Body of pancreas (tissue), 4 donors: Measurements from ENCODE around the gene SBK1.

Experiments
- POLR2A ChIP-seq, 3 donors: fragments of 450-650 bp; IDR thresholded peaks; one replicate each; pipeline ENCODE4 v1.6.1; 2016; ENCODE audit warnings: antibody characterized with exemption in 3 of 3, mild to moderate bottlenecking in 2 of 3
- TF ChIP-seq, protein P1 (sequence below), 7 experiments: fragments of 450-650 bp in 4 of 7; fragments of 200-600 bp in 3 of 7; sonication (generic) in 3 of 7; IDR thresholded peaks; one replicate each; pipeline ENCODE4 v1.5.1; 2016 to 2019; ENCODE audit warnings: antibody characterized with exemption in 7 of 7

DNA sequence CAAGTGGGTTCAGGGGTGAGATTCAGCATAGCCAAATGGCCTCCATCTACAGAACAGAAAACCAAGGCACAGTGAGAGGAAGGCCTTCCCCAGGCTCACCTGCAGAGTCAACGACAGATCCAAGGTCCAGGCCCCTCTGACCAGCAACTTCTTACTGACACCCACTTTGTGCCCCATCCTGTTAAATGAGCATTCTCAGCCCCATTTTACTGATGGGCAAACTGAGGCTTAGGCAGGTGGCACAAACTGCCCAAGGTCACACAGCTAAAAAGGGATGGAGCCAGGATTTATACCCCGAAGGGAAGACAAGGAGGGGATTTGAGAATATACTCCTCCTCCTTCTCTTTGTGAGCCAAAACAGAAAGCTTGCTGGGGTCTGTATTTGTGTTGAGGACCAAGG is 9.3 kb downstream of the SBK1 start:
- TF ChIP-seq, protein P1, sequence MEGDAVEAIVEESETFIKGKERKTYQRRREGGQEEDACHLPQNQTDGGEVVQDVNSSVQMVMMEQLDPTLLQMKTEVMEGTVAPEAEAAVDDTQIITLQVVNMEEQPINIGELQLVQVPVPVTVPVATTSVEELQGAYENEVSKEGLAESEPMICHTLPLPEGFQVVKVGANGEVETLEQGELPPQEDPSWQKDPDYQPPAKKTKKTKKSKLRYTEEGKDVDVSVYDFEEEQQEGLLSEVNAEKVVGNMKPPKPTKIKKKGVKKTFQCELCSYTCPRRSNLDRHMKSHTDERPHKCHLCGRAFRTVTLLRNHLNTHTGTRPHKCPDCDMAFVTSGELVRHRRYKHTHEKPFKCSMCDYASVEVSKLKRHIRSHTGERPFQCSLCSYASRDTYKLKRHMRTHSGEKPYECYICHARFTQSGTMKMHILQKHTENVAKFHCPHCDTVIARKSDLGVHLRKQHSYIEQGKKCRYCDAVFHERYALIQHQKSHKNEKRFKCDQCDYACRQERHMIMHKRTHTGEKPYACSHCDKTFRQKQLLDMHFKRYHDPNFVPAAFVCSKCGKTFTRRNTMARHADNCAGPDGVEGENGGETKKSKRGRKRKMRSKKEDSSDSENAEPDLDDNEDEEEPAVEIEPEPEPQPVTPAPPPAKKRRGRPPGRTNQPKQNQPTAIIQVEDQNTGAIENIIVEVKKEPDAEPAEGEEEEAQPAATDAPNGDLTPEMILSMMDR (IDR thresholded peaks at IDR 0.05): no peak
- TF ChIP-seq POLR2A (IDR thresholded peaks at IDR 0.05): no peak
